RWPE1 (cell line): ENCODE data around the gene TRPC4AP.
"Not testable (repeated sequence)": the region's sequence is repeated elsewhere in the genome, so short reads cannot be mapped to it uniquely, and the experiment has no call there.

Experiments
- CTCF ChIA-PET: fragments of 350-600 bp; sonication (Branson Sonifier 250); formaldehyde crosslinking; extraction: SDS; loops from one replicate; lab custom pipeline; 2021; lab: Yijun Ruan, JAX
- POLR2A ChIA-PET: fragments of 400-600 bp; formaldehyde crosslinking; extraction: SDS; loops from one replicate; lab custom pipeline; 2020; ENCODE audit warnings: antibody characterized with exemption; ENCODE audit not compliant: low non-redundant PET; lab: Yijun Ruan, JAX
- DNase-seq: peaks from one replicate; pipeline ENCODE4 v3.0.0; 2012; ENCODE audit warnings: low spot score
- H3K27ac ChIP-seq: fragments of 450-650 bp; 2 replicates; pipeline ENCODE4 v1.5.1; 2017
- TF ChIP-seq, protein P1 (sequence below): fragments of 450-650 bp; conservative IDR thresholded peaks from 2 replicates; pipeline ENCODE4 v1.5.1; 2017; ENCODE audit warnings: low read depth, mild to moderate bottlenecking

Gene TRPC4AP

GRCh38 chr20:35054814-35055213, 37.8 kb downstream of the TRPC4AP start:
- no peak overlapping the region for H3K27ac ChIP-seq
- ChIA-PET POLR2A (no interaction called here), CTCF (no interaction called here)
- no peak for DNase-seq
- TF ChIP-seq, protein P1, sequence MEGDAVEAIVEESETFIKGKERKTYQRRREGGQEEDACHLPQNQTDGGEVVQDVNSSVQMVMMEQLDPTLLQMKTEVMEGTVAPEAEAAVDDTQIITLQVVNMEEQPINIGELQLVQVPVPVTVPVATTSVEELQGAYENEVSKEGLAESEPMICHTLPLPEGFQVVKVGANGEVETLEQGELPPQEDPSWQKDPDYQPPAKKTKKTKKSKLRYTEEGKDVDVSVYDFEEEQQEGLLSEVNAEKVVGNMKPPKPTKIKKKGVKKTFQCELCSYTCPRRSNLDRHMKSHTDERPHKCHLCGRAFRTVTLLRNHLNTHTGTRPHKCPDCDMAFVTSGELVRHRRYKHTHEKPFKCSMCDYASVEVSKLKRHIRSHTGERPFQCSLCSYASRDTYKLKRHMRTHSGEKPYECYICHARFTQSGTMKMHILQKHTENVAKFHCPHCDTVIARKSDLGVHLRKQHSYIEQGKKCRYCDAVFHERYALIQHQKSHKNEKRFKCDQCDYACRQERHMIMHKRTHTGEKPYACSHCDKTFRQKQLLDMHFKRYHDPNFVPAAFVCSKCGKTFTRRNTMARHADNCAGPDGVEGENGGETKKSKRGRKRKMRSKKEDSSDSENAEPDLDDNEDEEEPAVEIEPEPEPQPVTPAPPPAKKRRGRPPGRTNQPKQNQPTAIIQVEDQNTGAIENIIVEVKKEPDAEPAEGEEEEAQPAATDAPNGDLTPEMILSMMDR, result no peak

GRCh38 chr20:35052616-35053015, 40.0 kb downstream of the TRPC4AP start:
- DNase-seq, result peak; percentile 46
- CTCF ChIA-PET, result interaction anchor here (0.7 kb wide), 1 partner anchor 52 kb away, joined by 3 read pairs; no protein-coding TSS in a partner anchor
- H3K27ac ChIP-seq, POLR2A ChIA-PET: not testable (repeated sequence)

GRCh38 chr20:35049776-35050352, 42.7 kb downstream of the TRPC4AP start:
- ChIA-PET POLR2A (no interaction called here), CTCF (interaction anchor here (0.6 to 1.1 kb wide), 4 partner anchors 15 to 904 kb away, joined by 3 to 5 read pairs (median 3); partner anchors contain the start of gene SCAND1)
- no peak for DNase-seq
- TF ChIP-seq, protein P1, result no peak
- H3K27ac ChIP-seq, result no peak overlapping the region

GRCh38 chr20:35048739-35049138, 43.9 kb downstream of the TRPC4AP start:
- DNase-seq, result no peak
- TF ChIP-seq, protein P1, result no peak
- H3K27ac ChIP-seq, result no peak overlapping the region
- CTCF ChIA-PET, result no interaction called here
- POLR2A ChIA-PET, result no interaction called here

DNA sequence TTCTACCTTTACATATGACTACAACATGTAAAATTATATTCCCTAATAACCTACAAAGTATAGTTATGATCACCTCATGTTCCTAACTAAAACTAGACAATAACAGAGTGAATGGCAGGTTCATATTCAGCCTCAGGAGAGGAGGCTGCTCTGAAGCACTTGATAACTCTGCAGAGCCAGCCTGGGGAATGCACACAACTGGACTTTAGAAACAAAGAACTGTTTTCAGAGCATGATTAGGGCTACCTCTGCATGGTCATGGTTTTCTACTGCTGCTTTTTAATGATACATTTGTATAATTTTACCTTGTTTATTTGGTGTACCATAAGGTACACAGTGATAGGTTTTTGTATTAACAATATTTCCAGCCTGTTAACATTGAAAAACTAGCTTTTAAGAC, 50.3 kb downstream of the TRPC4AP start:
- ChIA-PET CTCF (interaction anchor here (0.5 to 0.7 kb wide), 2 partner anchors 37 to 469 kb away, joined by 3 to 6 read pairs; no protein-coding TSS in a partner anchor), POLR2A (no interaction called here)
- TF ChIP-seq, protein P1, result no peak
- no peak for DNase-seq
- no peak overlapping the region for H3K27ac ChIP-seq

- no peak for DNase-seq
- ChIA-PET POLR2A (no interaction called here), CTCF (interaction anchor here (0.7 kb wide), 1 partner anchor 468 kb away, joined by 4 read pairs; no protein-coding TSS in a partner anchor)
- no peak overlapping the region for H3K27ac ChIP-seq
- TF ChIP-seq, protein P1, result no peak
These were observed 52.0 kb downstream of the TRPC4AP start for GRCh38 chr20:35040646-35041045.

DNA sequence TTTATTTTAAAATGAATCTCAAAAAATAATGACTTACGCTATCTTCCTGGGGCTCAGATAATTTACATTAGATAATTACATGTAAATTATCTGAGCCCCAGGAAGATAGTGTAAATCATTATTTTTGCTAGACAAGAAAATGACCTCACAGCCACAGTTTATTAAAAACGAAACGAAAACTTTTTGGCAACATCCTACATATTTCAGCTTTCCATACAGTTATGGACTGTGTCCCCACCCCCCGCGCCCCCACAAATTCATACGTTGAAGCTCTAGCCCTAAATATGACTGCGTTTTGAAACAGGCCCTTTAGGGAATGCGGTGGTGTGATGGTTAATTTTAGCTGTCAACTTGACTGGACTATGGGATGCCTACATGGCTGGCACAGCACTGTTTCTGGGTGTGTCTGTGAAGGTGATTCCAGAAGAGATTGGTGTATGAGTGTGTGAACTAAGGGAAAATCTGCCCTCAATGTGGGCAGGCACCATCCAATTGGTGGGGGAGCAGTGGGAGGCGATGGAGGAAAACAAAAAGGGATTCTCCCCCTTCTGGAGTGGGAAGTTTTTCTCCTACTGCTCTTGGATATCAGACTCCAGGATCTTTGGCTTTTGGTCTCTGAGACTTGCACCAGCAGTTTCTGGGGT, 52.6 kb downstream of the TRPC4AP start:
- ChIA-PET POLR2A (no interaction called here), CTCF (interaction anchor here (0.6 to 1.6 kb wide), 7 partner anchors 14 to 405 kb away, joined by 3 to 7 read pairs (median 4); no protein-coding TSS in a partner anchor)
- no peak overlapping the region for H3K27ac ChIP-seq
- DNase-seq, result no peak
- TF ChIP-seq, protein P1, result no peak
